WTC11 (cell line): Measurements from ENCODE around the gene GUCY2D. TPM values are rescaled to one million over a fixed set of nuclear protein-coding genes. Genes with fewer than 3 reads are reported as not detected.

ENCODE experiments used
- ATAC-seq: fragments of 200-7000 bp; cut with Tn5 transposase; 2 replicates; pipeline ENCODE4 v1.10.0; 2021; ENCODE audit warnings: mild to moderate bottlenecking, moderate library complexity
- CTCF ChIA-PET: fragments of 300-600 bp; sonication (Branson Sonifier 250); formaldehyde crosslinking; loops from one replicate; lab custom pipeline; 2021; ENCODE audit warnings: antibody characterized with exemption; lab: Charles Lee
- POLR2A ChIA-PET: fragments of 350-600 bp; sonication (Branson Sonifier 250); formaldehyde crosslinking; loops from one replicate; lab custom pipeline; 2021; ENCODE audit warnings: antibody characterized with exemption; lab: Charles Lee
- DNase-seq: peaks from one replicate; pipeline ENCODE4 v3.0.0; 2021; ENCODE audit warnings: low spot score
- H3K27ac Mint-ChIP-seq: 2 replicates; pipeline ENCODE4 v1.8.0; 2021; ENCODE audit warnings: mixed read lengths
- H3K27me3 Mint-ChIP-seq: 2 replicates; pipeline ENCODE4 v1.8.0; 2021; ENCODE audit warnings: low read depth, mild to moderate bottlenecking, moderate library complexity, mixed read lengths
- H3K36me3 Mint-ChIP-seq: 2 replicates; pipeline ENCODE4 v1.8.0; 2021; ENCODE audit warnings: mixed read lengths
- H3K4me1 Mint-ChIP-seq: 2 replicates; pipeline ENCODE4 v1.8.0; 2022; ENCODE audit warnings: mixed read lengths
- H3K4me3 Mint-ChIP-seq: 2 replicates; pipeline ENCODE4 v1.8.0; 2021; ENCODE audit warnings: mild to moderate bottlenecking, moderate library complexity, mixed read lengths
- H3K9me3 Mint-ChIP-seq: 2 replicates; pipeline ENCODE4 v1.8.0; 2021; ENCODE audit warnings: mixed read lengths
- CREB1 ChIP-seq: sonication (generic); formaldehyde crosslinking; IDR thresholded peaks from 2 replicates; pipeline ENCODE4 v1.8.0; 2023; ENCODE audit warnings: mild to moderate bottlenecking, missing genetic modification reagents
- CTCF ChIP-seq: fragments of 200-600 bp; IDR thresholded peaks from 2 replicates; pipeline ENCODE4 v1.8.0; 2022; ENCODE audit warnings: antibody characterized with exemption
- ELF4 ChIP-seq: sonication (generic); formaldehyde crosslinking; IDR thresholded peaks from 2 replicates; pipeline ENCODE4 v1.8.1; 2022; ENCODE audit warnings: low read depth, mild to moderate bottlenecking, moderate library complexity, missing genetic modification reagents
- ERG ChIP-seq: fragments of 250-450 bp; sonication (Bioruptor Pico); IDR thresholded peaks from 2 replicates; pipeline ENCODE4 v1.8.0; 2021; ENCODE audit warnings: mild to moderate bottlenecking
- ETV6 ChIP-seq: sonication (generic); formaldehyde crosslinking; IDR thresholded peaks from 2 replicates; pipeline ENCODE4 v1.8.1; 2022; ENCODE audit warnings: mild to moderate bottlenecking, missing genetic modification reagents
- FOXJ3 ChIP-seq: sonication (generic); formaldehyde crosslinking; IDR thresholded peaks from 2 replicates; pipeline ENCODE4 v1.9.0; 2021; ENCODE audit warnings: missing genetic modification reagents, mild to moderate bottlenecking, borderline replicate concordance
- IRF2 ChIP-seq: sonication (generic); formaldehyde crosslinking; IDR thresholded peaks from 2 replicates; pipeline ENCODE4 v1.8.0; 2022; ENCODE audit warnings: low read depth, missing genetic modification reagents, borderline replicate concordance
- JUN ChIP-seq: sonication (generic); formaldehyde crosslinking; IDR thresholded peaks from 2 replicates; pipeline ENCODE4 v1.8.0; 2023; ENCODE audit warnings: mild to moderate bottlenecking, missing genetic modification reagents
- KAT7 ChIP-seq: sonication (generic); formaldehyde crosslinking; IDR thresholded peaks from 2 replicates; pipeline ENCODE4 v1.8.1; 2023; ENCODE audit warnings: missing genetic modification reagents, mild to moderate bottlenecking, borderline replicate concordance
- MAX ChIP-seq: sonication (generic); formaldehyde crosslinking; IDR thresholded peaks from 2 replicates; pipeline ENCODE4 v1.8.0; 2022; ENCODE audit warnings: mild to moderate bottlenecking, missing genetic modification reagents
- NFE2L1 ChIP-seq: sonication (generic); formaldehyde crosslinking; IDR thresholded peaks from 2 replicates; pipeline ENCODE4 v1.8.1; 2023; ENCODE audit warnings: missing genetic modification reagents
- NFYB ChIP-seq: sonication (generic); formaldehyde crosslinking; conservative IDR thresholded peaks from 2 replicates; pipeline ENCODE4 v1.8.0; 2022; ENCODE audit warnings: low read depth, missing genetic modification reagents
- TCF7 ChIP-seq: sonication (generic); formaldehyde crosslinking; IDR thresholded peaks from 2 replicates; pipeline ENCODE4 v1.8.0; 2022; ENCODE audit warnings: mild to moderate bottlenecking, low read depth, missing genetic modification reagents, moderate library complexity
- USF1 ChIP-seq: sonication (generic); formaldehyde crosslinking; IDR thresholded peaks from 2 replicates; pipeline ENCODE4 v1.8.0; 2022; ENCODE audit warnings: mild to moderate bottlenecking, missing genetic modification reagents
- ZBTB21 ChIP-seq: sonication (generic); formaldehyde crosslinking; IDR thresholded peaks from 2 replicates; pipeline ENCODE4 v1.8.1; 2023; ENCODE audit warnings: mild to moderate bottlenecking, missing genetic modification reagents, borderline replicate concordance
- ZMAT4 ChIP-seq: fragments of 250-450 bp; sonication (Bioruptor Pico); IDR thresholded peaks from 2 replicates; pipeline ENCODE4 v1.9.0; 2021; ENCODE audit warnings: mild to moderate bottlenecking
- ZNF232 ChIP-seq: sonication (generic); formaldehyde crosslinking; IDR thresholded peaks from 2 replicates; pipeline ENCODE4 v1.8.0; 2022; ENCODE audit warnings: mild to moderate bottlenecking, missing genetic modification reagents
- ZNF263 ChIP-seq: sonication (generic); formaldehyde crosslinking; IDR thresholded peaks from 2 replicates; pipeline ENCODE4 v1.8.1; 2022; ENCODE audit warnings: low read depth, mild to moderate bottlenecking, moderate library complexity, missing genetic modification reagents
- ZNF423 ChIP-seq: fragments of 250-450 bp; sonication (Bioruptor Pico); IDR thresholded peaks from 2 replicates; pipeline ENCODE4 v2.1.2; 2022; ENCODE audit warnings: mild to moderate bottlenecking, moderate library complexity
- total RNA-seq: library from RNA; stranded (reverse); gene quantifications from 3 replicates; pipeline ENCODE4 v1.2.3, GENCODE V29; 2021
- TF ChIP-seq, protein P1 (sequence below): sonication (generic); formaldehyde crosslinking; IDR thresholded peaks from 2 replicates; pipeline ENCODE4 v1.8.1; 2022; ENCODE audit warnings: low read depth, mild to moderate bottlenecking, moderate library complexity, missing genetic modification reagents, borderline replicate concordance
- TF ChIP-seq, protein P2 (sequence below): sonication (generic); formaldehyde crosslinking; IDR thresholded peaks from 2 replicates; pipeline ENCODE4 v1.8.0; 2023; ENCODE audit warnings: mild to moderate bottlenecking, missing genetic modification reagents
- TF ChIP-seq, protein P3 (sequence below): fragments of 250-450 bp; sonication (Bioruptor Pico); IDR thresholded peaks from 2 replicates; pipeline ENCODE4 v1.9.0; 2021; ENCODE audit warnings: moderate library complexity, mild to moderate bottlenecking, inconsistent platforms, borderline replicate concordance

GUCY2D gene
- total RNA-seq, 1 experiment from 2014 or later, result 0.87 TPM

- no peak for TF ChIP-seq ZNF232 (CRISPR knock-in tag)
- TF ChIP-seq TCF7 (CRISPR knock-in tag), result no peak
- TF ChIP-seq JUN, result no peak
- TF ChIP-seq ETV6 (CRISPR knock-in tag), result no peak
- TF ChIP-seq ZBTB21 (CRISPR knock-in tag), result no peak
- TF ChIP-seq ZNF263 (CRISPR knock-in tag), result no peak
- no peak for TF ChIP-seq ELF4 (CRISPR knock-in tag)
- TF ChIP-seq NFE2L1 (CRISPR knock-in tag), result no peak
- TF ChIP-seq NFYB (CRISPR knock-in tag), result no peak
- TF ChIP-seq, protein P1, sequence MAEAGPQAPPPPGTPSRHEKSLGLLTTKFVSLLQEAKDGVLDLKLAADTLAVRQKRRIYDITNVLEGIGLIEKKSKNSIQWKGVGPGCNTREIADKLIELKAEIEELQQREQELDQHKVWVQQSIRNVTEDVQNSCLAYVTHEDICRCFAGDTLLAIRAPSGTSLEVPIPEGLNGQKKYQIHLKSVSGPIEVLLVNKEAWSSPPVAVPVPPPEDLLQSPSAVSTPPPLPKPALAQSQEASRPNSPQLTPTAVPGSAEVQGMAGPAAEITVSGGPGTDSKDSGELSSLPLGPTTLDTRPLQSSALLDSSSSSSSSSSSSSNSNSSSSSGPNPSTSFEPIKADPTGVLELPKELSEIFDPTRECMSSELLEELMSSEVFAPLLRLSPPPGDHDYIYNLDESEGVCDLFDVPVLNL (CRISPR knock-in tag), result no peak
These were observed 65.4 kb downstream of the GUCY2D start (continued) for GRCh38 chr17:8067806-8068205.

DNA sequence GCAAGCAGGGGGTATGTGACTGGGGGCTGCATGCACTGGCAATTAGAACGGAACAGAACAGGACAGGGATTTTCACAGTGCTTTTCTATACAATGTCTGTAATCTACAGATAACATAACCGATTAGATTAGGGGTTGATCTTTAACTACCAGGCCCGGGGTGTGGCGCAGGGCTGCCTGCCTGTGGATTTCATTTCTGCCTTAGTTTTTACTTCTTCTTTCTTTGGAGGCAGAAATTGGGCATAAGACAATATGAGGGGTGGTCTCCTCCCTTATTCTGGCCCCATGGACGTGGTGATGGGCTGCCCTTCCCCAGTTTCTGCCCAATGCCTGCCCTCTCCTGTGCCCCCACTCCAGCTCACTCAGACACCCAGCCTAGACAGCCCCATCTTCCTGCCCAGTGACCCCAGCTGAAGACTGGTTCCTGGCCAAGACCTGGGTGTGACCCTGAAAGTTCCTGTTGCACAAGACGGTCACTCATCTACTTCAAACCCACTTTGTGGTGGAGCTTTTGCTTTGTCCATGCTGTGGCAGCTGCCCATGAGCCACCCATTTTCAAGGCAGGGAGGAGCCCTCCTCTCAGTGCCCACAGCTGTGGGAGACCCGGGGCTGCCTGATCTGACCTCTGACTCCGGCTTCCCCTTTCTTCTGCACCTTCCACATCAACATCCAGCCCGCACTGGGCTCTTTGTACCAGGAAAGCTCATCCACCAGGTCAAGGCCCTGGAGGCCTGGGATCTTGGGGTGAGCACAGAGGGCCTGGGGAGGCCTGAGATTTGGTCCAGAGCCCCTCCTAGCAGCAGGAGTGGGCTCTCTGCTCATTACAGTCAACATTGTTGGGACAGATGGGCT lies 66.5 kb downstream of the GUCY2D start:
- Mint-ChIP-seq H3K4me3 (no peak overlapping the region), H3K27ac (no peak overlapping the region), H3K4me1 (peaks cover 31% of the 10 kb centered on the region), H3K9me3 (no peaks in the 10 kb centered on the region), H3K36me3 (no peaks in the 10 kb centered on the region), H3K27me3 (peaks cover 65% of the 10 kb centered on the region)
- DNase-seq (no peak), ATAC-seq (no peak)
- CTCF ChIA-PET, result interaction anchor here (0.8 to 13.0 kb wide), 10 partner anchors 8 to 307 kb away, joined by 3 to 380 read pairs (median 4); partner anchors contain the start of gene ALOXE3
- POLR2A ChIA-PET, result interaction anchor here (0.5 kb wide), 1 partner anchor 19 kb away, joined by 4 read pairs; no protein-coding TSS in a partner anchor
- TF ChIP-seq KAT7 (CRISPR knock-in tag) (no peak), ZMAT4 (CRISPR knock-in tag) (no peak), TCF7 (CRISPR knock-in tag) (no peak), CTCF (no peak), ETV6 (CRISPR knock-in tag) (no peak), ZBTB21 (CRISPR knock-in tag) (no peak), MAX (no peak), IRF2 (CRISPR knock-in tag) (no peak), ZNF263 (CRISPR knock-in tag) (no peak)
- TF ChIP-seq, protein P2, sequence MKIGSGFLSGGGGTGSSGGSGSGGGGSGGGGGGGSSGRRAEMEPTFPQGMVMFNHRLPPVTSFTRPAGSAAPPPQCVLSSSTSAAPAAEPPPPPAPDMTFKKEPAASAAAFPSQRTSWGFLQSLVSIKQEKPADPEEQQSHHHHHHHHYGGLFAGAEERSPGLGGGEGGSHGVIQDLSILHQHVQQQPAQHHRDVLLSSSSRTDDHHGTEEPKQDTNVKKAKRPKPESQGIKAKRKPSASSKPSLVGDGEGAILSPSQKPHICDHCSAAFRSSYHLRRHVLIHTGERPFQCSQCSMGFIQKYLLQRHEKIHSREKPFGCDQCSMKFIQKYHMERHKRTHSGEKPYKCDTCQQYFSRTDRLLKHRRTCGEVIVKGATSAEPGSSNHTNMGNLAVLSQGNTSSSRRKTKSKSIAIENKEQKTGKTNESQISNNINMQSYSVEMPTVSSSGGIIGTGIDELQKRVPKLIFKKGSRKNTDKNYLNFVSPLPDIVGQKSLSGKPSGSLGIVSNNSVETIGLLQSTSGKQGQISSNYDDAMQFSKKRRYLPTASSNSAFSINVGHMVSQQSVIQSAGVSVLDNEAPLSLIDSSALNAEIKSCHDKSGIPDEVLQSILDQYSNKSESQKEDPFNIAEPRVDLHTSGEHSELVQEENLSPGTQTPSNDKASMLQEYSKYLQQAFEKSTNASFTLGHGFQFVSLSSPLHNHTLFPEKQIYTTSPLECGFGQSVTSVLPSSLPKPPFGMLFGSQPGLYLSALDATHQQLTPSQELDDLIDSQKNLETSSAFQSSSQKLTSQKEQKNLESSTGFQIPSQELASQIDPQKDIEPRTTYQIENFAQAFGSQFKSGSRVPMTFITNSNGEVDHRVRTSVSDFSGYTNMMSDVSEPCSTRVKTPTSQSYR (CRISPR knock-in tag), result no peak

DNA sequence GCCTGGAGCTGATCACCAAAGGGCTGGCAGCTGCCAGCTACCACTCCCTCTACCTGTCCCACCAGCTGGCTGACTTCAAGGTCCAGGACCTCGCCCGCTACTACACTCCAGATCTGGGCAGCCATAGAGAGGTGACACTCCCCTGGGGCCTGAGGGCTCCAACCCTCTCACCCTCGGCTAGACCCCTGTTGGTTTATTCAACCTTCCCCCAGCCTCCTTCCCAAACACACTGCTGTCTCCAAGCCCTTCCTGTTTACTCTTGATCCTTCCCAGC lies 67.1 kb downstream of the GUCY2D start:
- H3K4me3 Mint-ChIP-seq, result no peak overlapping the region
- H3K36me3 Mint-ChIP-seq, result no peaks in the 10 kb centered on the region
- H3K27me3 Mint-ChIP-seq, result peaks cover 71% of the 10 kb centered on the region
- H3K9me3 Mint-ChIP-seq, result no peaks in the 10 kb centered on the region
- DNase-seq, result no peak
- ChIA-PET CTCF (interaction anchor here (0.8 to 13.0 kb wide), 10 partner anchors 9 to 80 kb away, joined by 3 to 380 read pairs (median 5); partner anchors contain the start of genes ALOX12B and ALOXE3), POLR2A (no interaction called here)
- ATAC-seq, result no peak
- peaks cover 33% of the 10 kb centered on the region for H3K4me1 Mint-ChIP-seq
- no peak overlapping the region for H3K27ac Mint-ChIP-seq
- no peak for TF ChIP-seq USF1 (CRISPR knock-in tag)
- no peak for TF ChIP-seq TCF7 (CRISPR knock-in tag)
- no peak for TF ChIP-seq FOXJ3 (CRISPR knock-in tag)
- TF ChIP-seq, protein P3, sequence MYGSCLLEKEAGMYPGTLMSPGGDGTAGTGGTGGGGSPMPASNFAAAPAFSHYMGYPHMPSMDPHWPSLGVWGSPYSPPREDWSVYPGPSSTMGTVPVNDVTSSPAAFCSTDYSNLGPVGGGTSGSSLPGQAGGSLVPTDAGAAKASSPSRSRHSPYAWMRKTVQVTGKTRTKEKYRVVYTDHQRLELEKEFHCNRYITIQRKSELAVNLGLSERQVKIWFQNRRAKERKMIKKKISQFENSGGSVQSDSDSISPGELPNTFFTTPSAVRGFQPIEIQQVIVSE (CRISPR knock-in tag), result no peak
- no peak for TF ChIP-seq ERG (CRISPR knock-in tag)
- no peak for TF ChIP-seq CREB1
- no peak for TF ChIP-seq ZNF423 (CRISPR knock-in tag)
- no peak for TF ChIP-seq ETV6 (CRISPR knock-in tag)
- no peak for TF ChIP-seq MAX
- no peak for TF ChIP-seq NFE2L1 (CRISPR knock-in tag)
